ENCODE data around the gene MSI2. TPM values are rescaled to one million over a fixed set of nuclear protein-coding genes. Genes with fewer than 3 reads are reported as not detected.

Gene MSI2
- total RNA-seq, 2 donors from 2014 or later = 53.1 to 74.0 TPM

- Histone ChIP-seq H3K4me1 (replicated peaks) (no peaks in the 10 kb centered on the region), H3K27me3 (replicated peaks; ENCODE audit: insufficient read depth) (no peaks in the 10 kb centered on the region), H3K4me3 (no peak overlapping the region), H3K27ac (no peak overlapping the region), H3K36me3 (no peaks in the 10 kb centered on the region), H3K9me3 (no peaks in the 10 kb centered on the region)
- 85% methylated on average over 5 of the region's 5 CpGs for whole genome bisulfite sequencing
- no peak for DNase-seq (ENCODE audit: low spot score)
- TF ChIP-seq POLR2A (IDR thresholded peaks at IDR 0.05) = no peak
- no peak for TF ChIP-seq POLR2AphosphoS5 (IDR thresholded peaks at IDR 0.05)
- TF ChIP-seq CTCF (IDR thresholded peaks at IDR 0.05) = no peak
- intact Hi-C loops (cut with DNase I) = no loop called here
Observed at GRCh38 chr17:57644326-57644725, 388.0 kb downstream of the MSI2 start.

- intact Hi-C loops (cut with DNase I) = no loop called here
- Histone ChIP-seq H3K27ac (no peak overlapping the region), H3K36me3 (no peaks in the 10 kb centered on the region), H3K27me3 (replicated peaks; ENCODE audit: insufficient read depth) (no peaks in the 10 kb centered on the region), H3K4me1 (replicated peaks) (no peaks in the 10 kb centered on the region), H3K9me3 (no peaks in the 10 kb centered on the region), H3K4me3 (no peak overlapping the region)
- 94% methylated on average over 6 of the region's 6 CpGs for WGBS
- DNase-seq (ENCODE audit: low spot score) = no peak
- TF ChIP-seq POLR2A (IDR thresholded peaks at IDR 0.05) (no peak), POLR2AphosphoS5 (IDR thresholded peaks at IDR 0.05) (no peak), CTCF (IDR thresholded peaks at IDR 0.05) (no peak)
Observed at GRCh38 chr17:57645950-57646665, 389.8 kb downstream of the MSI2 start.

- no peak for DNase-seq (ENCODE audit: low spot score)
- no peaks in the 10 kb centered on the region for H3K27me3 ChIP-seq (replicated peaks; ENCODE audit: insufficient read depth)
- H3K9me3 ChIP-seq = no peaks in the 10 kb centered on the region
- no peaks in the 10 kb centered on the region for H3K4me1 ChIP-seq (replicated peaks)
- WGBS = 77% methylated on average over 4 of the region's 5 CpGs
- intact Hi-C loops (cut with DNase I) = no loop called here
- H3K27ac ChIP-seq = no peak overlapping the region
- H3K36me3 ChIP-seq = no peaks in the 10 kb centered on the region
- TF ChIP-seq POLR2AphosphoS5 (IDR thresholded peaks at IDR 0.05) (no peak), CTCF (IDR thresholded peaks at IDR 0.05) (no peak), POLR2A (IDR thresholded peaks at IDR 0.05) (no peak)
- H3K4me3 ChIP-seq = no peak overlapping the region
Observed at GRCh38 chr17:57648720-57649119, 392.4 kb downstream of the MSI2 start.

- DNase-seq (ENCODE audit: low spot score) = no peak
- Histone ChIP-seq H3K27me3 (replicated peaks; ENCODE audit: insufficient read depth) (no peaks in the 10 kb centered on the region), H3K4me3 (no peak overlapping the region), H3K4me1 (replicated peaks) (no peaks in the 10 kb centered on the region), H3K9me3 (no peaks in the 10 kb centered on the region), H3K36me3 (no peaks in the 10 kb centered on the region), H3K27ac (no peak overlapping the region)
- intact Hi-C loops (cut with DNase I) = no loop called here
- no peak for TF ChIP-seq CTCF (IDR thresholded peaks at IDR 0.05)
- TF ChIP-seq POLR2A (IDR thresholded peaks at IDR 0.05) = no peak
- no peak for TF ChIP-seq POLR2AphosphoS5 (IDR thresholded peaks at IDR 0.05)
- 94% methylated on average over 3 of the region's 3 CpGs for WGBS
Observed at GRCh38 chr17:57649191-57649590, 392.9 kb downstream of the MSI2 start.
